C4-2B (cell line): ENCODE measurements around the gene NT5C.

ENCODE experiments used
- H3K27ac ChIP-seq: fragments of 450-650 bp; 2 replicates; pipeline ENCODE4 v1.5.1; 2017
- ZFX ChIP-seq: fragments of 450-650 bp; IDR thresholded peaks from 2 replicates; pipeline ENCODE4 v1.6.1; 2017
- TF ChIP-seq, protein P1 (sequence below): fragments of 450-650 bp; conservative IDR thresholded peaks from 2 replicates; pipeline ENCODE4 v1.5.1; 2017; ENCODE audit warnings: mild to moderate bottlenecking

The NT5C gene

DNA sequence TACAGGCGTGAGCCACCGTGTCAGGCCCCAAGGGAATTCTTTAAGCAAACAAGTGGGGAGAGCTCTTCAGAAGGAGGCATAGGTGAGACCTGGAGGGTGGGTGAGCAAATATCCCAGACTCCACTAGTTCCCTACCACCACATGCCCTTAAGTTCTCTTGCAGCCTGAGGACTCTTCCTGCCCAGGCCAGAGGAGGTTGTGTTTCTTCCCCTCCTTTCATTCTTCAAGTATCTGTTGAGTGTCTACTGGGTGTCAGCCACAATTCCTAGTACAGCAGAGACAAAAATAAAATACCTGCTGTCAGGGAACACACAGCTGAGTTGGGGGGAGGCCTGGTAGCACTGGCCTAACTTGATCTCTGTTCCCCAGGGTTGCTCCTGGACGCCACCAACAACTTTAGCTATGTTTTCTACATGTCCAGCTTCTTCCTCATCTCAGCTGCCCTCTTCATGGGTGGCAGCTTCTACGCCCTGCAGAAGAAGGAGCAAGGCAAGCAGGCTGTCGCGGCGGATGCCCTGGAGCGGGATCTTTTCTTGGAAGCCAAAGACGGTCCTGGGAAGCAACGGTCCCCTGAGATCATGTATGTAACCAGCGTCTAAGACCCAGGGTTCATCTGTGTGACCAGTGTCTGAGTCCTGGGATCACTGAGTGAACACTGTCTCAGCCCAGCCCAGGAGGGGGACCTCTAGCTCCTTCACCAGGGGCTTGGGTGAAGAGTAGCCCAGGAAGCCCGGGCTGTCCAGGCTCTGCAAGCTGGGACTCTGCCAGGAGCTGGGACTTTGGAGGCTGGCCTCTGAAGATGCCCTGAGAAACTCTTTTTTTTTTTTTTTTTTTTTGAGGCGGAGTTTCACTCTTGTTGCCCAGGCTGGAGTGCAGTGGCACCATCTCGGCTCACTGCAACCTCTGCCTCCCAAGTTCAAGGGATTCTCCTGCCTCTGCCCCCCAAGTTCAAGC is 27.7 kb downstream of the NT5C start:
- TF ChIP-seq, protein P1, sequence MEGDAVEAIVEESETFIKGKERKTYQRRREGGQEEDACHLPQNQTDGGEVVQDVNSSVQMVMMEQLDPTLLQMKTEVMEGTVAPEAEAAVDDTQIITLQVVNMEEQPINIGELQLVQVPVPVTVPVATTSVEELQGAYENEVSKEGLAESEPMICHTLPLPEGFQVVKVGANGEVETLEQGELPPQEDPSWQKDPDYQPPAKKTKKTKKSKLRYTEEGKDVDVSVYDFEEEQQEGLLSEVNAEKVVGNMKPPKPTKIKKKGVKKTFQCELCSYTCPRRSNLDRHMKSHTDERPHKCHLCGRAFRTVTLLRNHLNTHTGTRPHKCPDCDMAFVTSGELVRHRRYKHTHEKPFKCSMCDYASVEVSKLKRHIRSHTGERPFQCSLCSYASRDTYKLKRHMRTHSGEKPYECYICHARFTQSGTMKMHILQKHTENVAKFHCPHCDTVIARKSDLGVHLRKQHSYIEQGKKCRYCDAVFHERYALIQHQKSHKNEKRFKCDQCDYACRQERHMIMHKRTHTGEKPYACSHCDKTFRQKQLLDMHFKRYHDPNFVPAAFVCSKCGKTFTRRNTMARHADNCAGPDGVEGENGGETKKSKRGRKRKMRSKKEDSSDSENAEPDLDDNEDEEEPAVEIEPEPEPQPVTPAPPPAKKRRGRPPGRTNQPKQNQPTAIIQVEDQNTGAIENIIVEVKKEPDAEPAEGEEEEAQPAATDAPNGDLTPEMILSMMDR = no peak
- no peak for TF ChIP-seq ZFX
- H3K27ac ChIP-seq = no peak overlapping the region; the same call in 1 of the 2 replicates

DNA sequence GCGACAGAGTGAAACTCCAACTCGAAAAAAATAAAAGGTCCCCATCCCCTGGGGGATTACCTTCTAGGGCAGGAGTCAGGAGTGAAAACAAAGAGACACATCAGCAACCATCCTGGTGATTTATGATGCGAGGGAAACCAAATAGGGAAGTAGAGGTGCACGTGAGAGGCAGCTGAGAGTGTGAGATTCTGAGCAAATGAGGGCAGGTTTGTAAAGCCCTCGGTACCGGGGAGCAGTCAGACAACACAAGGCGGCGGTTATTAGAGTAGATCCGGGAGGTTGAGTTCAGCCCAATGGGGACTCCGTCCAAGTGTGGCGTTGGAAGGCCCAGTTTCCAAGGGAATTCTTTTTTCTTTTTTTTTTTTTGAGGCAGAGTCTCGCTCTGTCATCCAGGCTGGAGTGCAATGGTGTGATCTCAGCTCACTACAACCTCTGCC is 29.1 kb downstream of the NT5C start:
- H3K27ac ChIP-seq = no peak overlapping the region
- TF ChIP-seq ZFX = no peak
- TF ChIP-seq, protein P1 = no peak

DNA sequence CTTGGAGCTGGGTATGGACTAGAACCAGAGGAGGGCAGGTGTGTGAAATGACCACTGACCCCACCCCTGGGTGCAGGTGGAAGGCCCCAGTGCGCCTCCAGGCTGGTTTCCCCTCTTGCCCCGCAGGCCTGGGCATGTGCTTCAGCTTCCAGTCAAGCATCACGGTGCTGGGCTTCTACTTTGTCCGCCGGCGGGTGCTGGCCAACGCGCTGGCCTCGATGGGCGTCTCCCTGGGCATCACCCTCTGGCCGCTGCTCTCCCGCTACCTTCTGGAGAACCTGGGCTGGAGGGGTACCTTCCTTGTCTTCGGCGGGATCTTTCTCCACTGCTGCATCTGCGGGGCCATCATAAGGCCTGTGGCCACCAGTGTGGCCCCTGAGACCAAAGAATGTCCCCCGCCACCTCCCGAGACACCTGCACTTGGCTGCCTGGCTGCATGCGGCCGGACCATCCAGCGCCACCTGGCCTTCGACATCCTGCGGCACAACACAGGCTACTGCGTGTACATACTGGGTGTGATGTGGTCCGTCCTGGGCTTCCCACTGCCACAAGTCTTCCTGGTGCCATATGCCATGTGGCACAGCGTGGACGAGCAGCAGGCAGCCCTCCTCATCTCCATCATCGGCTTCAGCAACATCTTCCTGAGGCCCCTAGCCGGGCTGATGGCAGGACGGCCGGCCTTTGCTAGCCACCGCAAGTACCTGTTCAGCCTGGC is 31.5 kb downstream of the NT5C start:
- TF ChIP-seq, protein P1 = no peak
- no peak for TF ChIP-seq ZFX
- H3K27ac ChIP-seq = no peak overlapping the region

DNA sequence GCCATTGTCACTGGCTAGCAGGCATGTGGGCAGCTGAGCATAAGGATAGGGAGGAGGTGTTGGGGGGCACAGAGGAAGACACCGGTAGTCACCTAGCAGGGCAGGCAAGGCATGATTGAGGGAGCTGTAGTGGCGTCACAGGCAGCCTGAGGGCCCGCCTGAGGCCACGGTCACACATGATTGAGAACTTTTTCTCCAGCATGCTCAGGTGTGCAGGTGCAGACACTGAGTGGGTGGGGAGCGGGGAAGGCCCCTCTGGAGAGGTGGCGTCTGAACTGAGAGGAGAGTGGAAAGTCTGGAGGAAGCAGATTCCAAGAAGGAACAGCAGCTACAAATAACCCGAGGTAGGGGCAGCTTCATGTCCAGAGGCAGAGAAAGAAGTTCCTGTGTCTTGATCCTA is 32.7 kb downstream of the NT5C start:
- H3K27ac ChIP-seq = no peak overlapping the region
- TF ChIP-seq, protein P1 = no peak
- TF ChIP-seq ZFX = no peak

DNA sequence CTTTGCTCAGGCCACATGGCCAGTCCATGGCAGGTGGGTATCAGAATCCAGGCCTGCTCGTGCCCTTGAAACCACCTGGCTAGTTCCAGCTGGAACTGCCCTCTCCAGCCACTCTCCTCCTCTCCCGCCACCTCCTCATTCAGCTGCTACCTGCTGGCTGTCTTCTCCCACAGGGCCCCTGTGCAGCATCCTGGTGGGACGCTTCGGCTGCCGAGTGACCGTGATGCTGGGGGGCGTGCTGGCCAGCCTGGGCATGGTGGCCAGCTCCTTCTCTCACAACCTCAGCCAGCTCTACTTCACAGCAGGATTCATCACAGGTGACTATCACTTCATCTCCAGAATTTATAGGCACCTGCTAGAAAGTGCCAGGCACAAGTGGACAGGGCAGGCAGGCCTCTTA is 33.7 kb downstream of the NT5C start:
- TF ChIP-seq ZFX = no peak
- TF ChIP-seq, protein P1 = no peak
- H3K27ac ChIP-seq = no peak overlapping the region

DNA sequence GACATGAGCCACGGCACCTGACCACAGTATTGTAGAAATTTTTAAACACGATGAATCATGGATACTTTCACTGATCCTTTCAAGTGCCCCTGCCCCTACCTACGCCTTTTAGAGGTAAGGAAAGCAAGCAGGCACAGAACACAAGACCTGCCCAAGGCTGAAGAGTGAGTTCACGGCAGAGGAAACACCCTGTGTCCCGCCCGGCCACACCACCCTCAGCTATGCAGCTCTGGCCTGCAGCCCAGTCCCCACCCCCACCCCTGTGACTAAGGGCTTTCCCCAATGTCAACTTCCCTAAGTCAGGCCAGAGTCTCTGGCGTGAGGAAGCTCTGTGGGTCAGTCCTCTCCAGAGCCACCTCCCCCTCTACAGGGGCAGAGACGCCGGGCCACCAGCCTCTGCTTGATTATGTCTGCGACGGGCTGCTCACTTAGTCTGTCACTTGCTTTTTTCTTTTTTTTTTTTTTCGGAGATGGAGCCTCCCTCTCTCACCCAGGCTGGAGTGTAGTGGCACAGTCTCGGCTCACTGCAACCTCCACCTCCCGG is 35.4 kb downstream of the NT5C start:
- TF ChIP-seq ZFX = no peak
- TF ChIP-seq, protein P1 = no peak
- 0 out of 2 replicates have a peak overlapping the region, but pooled peaks have one; percentile 2 for H3K27ac ChIP-seq
